ENCODE results near the gene TNFRSF19.
"Not testable (repeated sequence)": the region's sequence is repeated elsewhere in the genome, so short reads cannot be mapped to it uniquely, and the experiment has no call there.

GRCh38 chr13:23594290-23594689 is 24.1 kb downstream of the TNFRSF19 start:
- TF ChIP-seq, protein P1, sequence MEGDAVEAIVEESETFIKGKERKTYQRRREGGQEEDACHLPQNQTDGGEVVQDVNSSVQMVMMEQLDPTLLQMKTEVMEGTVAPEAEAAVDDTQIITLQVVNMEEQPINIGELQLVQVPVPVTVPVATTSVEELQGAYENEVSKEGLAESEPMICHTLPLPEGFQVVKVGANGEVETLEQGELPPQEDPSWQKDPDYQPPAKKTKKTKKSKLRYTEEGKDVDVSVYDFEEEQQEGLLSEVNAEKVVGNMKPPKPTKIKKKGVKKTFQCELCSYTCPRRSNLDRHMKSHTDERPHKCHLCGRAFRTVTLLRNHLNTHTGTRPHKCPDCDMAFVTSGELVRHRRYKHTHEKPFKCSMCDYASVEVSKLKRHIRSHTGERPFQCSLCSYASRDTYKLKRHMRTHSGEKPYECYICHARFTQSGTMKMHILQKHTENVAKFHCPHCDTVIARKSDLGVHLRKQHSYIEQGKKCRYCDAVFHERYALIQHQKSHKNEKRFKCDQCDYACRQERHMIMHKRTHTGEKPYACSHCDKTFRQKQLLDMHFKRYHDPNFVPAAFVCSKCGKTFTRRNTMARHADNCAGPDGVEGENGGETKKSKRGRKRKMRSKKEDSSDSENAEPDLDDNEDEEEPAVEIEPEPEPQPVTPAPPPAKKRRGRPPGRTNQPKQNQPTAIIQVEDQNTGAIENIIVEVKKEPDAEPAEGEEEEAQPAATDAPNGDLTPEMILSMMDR (conservative IDR thresholded peaks at IDR 0.05) = not testable (repeated sequence)
- TF ChIP-seq EZH2 (IDR thresholded peaks at IDR 0.05; ENCODE audit: low read depth) = not testable (repeated sequence)

All from PC-9 (cell line).